ENCODE measurements around the gene GALNT18.

DNA sequence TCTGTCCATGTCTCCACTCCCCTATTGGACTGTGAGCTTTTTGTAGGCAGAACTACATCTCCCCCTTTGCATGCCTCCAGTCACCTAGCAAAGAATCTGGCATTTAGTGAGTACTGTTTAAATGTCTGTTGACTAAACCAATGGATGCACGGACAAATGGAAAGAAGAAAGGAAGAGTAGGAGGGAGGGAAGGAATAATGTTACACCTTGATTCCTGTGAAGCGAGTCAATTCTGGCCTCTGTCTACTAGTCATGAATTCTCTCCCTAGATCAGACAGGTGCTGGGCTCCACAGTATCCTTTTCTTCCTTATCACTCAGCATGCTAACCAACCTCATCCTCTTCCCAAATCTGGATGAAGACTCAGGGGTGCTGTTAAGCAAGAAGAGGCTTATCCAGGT, 33.6 kb downstream of the GALNT18 start:
- TF ChIP-seq POLR2AphosphoS5 (IDR thresholded peaks at IDR 0.05; ENCODE audit: low read depth) (no peak), SPI1 (IDR thresholded peaks at IDR 0.05; ENCODE audit: borderline replicate concordance, low read depth) (no peak)
- TF ChIP-seq, protein P1, sequence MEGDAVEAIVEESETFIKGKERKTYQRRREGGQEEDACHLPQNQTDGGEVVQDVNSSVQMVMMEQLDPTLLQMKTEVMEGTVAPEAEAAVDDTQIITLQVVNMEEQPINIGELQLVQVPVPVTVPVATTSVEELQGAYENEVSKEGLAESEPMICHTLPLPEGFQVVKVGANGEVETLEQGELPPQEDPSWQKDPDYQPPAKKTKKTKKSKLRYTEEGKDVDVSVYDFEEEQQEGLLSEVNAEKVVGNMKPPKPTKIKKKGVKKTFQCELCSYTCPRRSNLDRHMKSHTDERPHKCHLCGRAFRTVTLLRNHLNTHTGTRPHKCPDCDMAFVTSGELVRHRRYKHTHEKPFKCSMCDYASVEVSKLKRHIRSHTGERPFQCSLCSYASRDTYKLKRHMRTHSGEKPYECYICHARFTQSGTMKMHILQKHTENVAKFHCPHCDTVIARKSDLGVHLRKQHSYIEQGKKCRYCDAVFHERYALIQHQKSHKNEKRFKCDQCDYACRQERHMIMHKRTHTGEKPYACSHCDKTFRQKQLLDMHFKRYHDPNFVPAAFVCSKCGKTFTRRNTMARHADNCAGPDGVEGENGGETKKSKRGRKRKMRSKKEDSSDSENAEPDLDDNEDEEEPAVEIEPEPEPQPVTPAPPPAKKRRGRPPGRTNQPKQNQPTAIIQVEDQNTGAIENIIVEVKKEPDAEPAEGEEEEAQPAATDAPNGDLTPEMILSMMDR (IDR thresholded peaks at IDR 0.05; ENCODE audit: insufficient read depth, low read length), result no peak
